Kidney epithelial cell (primary cell): ENCODE measurements around the gene SPRN. TPM values are rescaled to one million over a fixed set of nuclear protein-coding genes. Genes with fewer than 3 reads are reported as not detected.

Experiments
- DNase-seq: peaks from one replicate; pipeline ENCODE4 v3.0.0-alpha.2; 2010; ENCODE audit warnings: low read depth
- H3K27me3 ChIP-seq: 2 replicates; pipeline ENCODE4 v1.6.0; 2011; ENCODE audit warnings: low read length; ENCODE audit not compliant: control insufficient read depth, insufficient read depth
- H3K36me3 ChIP-seq: 2 replicates; pipeline ENCODE4 v1.5.1; 2011; ENCODE audit warnings: low read length; ENCODE audit not compliant: control insufficient read depth, insufficient read depth
- H3K4me3 ChIP-seq: 2 replicates; pipeline ENCODE4 v1.5.1; 2011; ENCODE audit warnings: low read depth, mild to moderate bottlenecking, control low read depth, low read length
- total RNA-seq: library from RNA; depleted of rRNA; stranded (reverse); fragments of >200 nt; gene quantifications from 2 replicates; pipeline ENCODE4 v1.2.3, GENCODE V29; 2015
- TF ChIP-seq, protein P1 (sequence below): IDR thresholded peaks from 2 replicates; pipeline ENCODE4 v1.5.1; 2011; ENCODE audit warnings: mild to moderate bottlenecking, moderate library complexity, low read length, control low read depth, inconsistent platforms; ENCODE audit not compliant: insufficient read depth, poor library complexity, severe bottlenecking

The SPRN gene
- total RNA-seq, 1 donor from 2014 or later = 2.1 TPM

DNA sequence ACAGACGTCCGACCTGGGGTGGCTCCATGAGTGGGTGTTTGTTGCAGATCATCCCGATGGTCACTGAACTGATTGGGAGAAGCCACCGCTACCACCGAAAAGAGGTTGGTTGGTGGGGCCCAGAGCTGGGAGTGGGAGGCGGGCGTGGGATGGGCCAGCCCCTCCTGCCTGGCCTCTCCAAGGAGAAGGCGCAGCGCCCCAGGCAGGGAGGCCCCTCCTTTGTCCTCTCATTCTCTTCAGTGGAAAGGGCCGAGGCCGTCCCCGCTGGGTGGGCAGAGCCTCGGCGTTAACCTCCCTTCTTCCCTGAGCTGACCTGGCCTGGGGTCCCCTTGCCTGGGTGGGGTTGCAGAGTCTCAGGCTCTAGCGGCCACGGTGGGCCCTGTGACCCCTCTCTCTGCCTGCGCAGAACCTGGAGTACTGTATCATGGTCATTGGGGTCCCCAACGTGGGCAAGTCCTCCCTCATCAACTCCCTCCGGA lies 25.3 kb downstream of the SPRN start:
- H3K27me3 ChIP-seq = no peaks in the 10 kb centered on the region
- no peak for DNase-seq
- H3K4me3 ChIP-seq = no peak overlapping the region
- TF ChIP-seq, protein P1, sequence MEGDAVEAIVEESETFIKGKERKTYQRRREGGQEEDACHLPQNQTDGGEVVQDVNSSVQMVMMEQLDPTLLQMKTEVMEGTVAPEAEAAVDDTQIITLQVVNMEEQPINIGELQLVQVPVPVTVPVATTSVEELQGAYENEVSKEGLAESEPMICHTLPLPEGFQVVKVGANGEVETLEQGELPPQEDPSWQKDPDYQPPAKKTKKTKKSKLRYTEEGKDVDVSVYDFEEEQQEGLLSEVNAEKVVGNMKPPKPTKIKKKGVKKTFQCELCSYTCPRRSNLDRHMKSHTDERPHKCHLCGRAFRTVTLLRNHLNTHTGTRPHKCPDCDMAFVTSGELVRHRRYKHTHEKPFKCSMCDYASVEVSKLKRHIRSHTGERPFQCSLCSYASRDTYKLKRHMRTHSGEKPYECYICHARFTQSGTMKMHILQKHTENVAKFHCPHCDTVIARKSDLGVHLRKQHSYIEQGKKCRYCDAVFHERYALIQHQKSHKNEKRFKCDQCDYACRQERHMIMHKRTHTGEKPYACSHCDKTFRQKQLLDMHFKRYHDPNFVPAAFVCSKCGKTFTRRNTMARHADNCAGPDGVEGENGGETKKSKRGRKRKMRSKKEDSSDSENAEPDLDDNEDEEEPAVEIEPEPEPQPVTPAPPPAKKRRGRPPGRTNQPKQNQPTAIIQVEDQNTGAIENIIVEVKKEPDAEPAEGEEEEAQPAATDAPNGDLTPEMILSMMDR = no peak
- H3K36me3 ChIP-seq = peaks cover 4% of the 10 kb centered on the region

DNA sequence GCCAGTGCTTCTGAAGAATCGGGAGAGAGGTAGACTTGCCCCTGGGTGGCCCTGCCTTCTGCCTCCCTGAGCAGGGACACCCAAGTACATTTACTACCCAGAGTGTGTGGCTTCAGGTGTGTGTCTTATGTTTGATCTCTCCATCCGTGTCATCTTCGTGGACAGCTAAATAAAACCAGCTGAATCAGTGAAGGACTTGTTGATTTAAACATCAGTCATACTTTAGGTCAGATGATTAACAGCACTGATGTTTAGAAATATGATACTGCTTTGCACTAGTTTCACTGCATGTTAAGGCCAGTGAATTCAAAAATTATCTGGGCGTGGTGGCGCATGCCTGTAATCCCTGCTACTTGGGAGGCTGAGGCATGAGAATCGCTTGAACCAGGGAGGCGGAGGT lies 26.5 kb downstream of the SPRN start:
- TF ChIP-seq, protein P1 = no peak
- no peaks in the 10 kb centered on the region for H3K27me3 ChIP-seq
- peaks cover 4% of the 10 kb centered on the region for H3K36me3 ChIP-seq
- no peak for DNase-seq
- H3K4me3 ChIP-seq = no peak overlapping the region

DNA sequence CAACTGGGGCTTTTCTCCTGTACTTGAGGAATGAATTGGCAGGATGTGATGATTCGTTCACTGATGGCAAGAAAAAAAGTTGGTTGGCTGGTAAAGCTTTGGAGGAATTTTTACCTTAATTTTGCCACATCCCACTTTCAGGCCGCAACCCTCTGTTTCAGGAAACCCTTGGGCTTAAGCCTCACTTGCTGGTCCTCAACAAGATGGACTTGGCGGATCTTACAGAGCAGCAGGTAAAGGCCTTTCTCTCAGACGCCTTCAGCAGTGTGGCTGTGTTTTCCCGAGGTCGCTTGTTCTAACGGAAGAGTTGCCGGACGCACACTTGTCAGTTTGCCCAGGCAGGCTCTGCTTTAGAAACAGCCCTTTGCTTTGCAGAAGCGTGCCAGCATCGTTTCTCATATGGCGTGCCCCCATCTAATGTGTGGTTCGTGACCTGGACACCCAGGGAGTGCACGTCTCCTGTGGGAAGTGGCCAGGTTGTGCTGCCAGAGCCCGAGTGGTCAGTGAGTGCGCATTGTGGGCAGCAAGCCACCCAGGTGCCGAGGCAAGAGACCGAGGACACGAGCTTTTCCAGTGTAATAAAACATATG lies 28.3 kb downstream of the SPRN start:
- DNase-seq = no peak
- peaks cover 1% of the 10 kb centered on the region for H3K36me3 ChIP-seq
- no peak overlapping the region for H3K4me3 ChIP-seq
- H3K27me3 ChIP-seq = no peaks in the 10 kb centered on the region
- TF ChIP-seq, protein P1 = no peak

DNA sequence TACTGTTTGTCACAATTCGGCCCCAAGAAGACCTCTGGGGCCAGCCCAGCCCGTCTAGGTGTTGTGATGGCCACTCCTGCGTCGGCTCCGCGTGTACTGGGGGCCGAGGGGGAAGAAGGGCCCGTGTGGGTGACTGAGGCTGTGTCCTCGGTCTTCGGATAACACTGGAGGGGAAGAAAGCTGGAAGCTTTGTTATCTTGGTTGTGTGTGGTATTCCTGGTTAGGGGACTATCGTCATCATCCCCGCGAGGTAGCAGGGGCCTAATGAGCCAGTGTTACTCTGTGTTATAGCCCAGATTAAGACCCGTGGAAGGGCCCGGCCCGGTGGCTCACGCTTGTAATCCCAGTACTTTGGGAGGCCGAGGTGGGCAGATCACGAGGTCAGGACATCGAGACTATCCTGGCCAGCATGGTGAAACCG lies 29.6 kb downstream of the SPRN start:
- DNase-seq = no peak
- Histone ChIP-seq H3K27me3 (no peaks in the 10 kb centered on the region), H3K36me3 (peaks cover 1% of the 10 kb centered on the region), H3K4me3 (peak overlapping the region; percentile 85)
- TF ChIP-seq, protein P1 = no peak

DNA sequence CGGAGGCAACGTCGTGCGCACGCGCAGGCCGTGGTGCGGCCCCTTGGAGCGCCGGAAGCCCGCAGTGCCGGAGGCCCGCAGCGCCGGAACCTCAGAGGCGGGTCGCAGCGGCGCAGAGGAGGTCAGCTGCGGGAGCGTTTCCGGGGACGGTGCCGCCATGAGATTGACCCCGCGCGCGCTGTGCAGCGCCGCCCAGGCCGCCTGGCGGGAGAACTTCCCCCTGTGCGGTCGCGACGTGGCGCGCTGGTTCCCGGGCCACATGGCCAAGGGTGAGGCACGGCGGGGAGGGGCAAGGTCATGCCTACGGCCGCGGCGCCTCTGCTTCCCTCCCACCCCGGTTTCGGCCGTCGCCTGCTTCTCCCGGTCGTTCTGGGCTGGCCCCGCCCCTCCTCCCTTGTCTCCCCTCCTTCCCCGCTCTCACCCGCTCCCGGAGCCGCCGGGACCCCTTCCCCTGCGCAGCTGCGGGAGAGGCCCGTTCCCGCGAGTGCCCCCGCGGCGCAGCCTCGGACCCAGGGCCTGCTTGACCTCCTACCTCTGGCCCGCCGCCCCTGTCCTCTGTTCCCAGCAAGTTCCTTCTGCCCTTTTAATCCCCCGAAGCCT lies 30.3 kb downstream of the SPRN start, which contains the start of gene MTG1:
Gene MTG1 (plus strand): TSS at position 94 of the 600 bp plus-strand sequence. CDS start 64 bp downstream, at position 158.
- peak within 1 kb of the TSS; percentile 85 for H3K4me3 ChIP-seq
- no peaks in the 10 kb centered on the region for H3K27me3 ChIP-seq
- peaks cover 1% of the 10 kb centered on the region for H3K36me3 ChIP-seq
- TF ChIP-seq, protein P1 = no peak
- DNase-seq = peak; percentile 61
